HFFc6 (cell line): ENCODE measurements around the gene DSE. TPM values are rescaled to one million over a fixed set of nuclear protein-coding genes. Genes with fewer than 3 reads are reported as not detected.

Experiments used
- DNase-seq: peaks from one replicate; pipeline ENCODE4 v3.0.0-alpha.2; 2018
- H3K27ac Mint-ChIP-seq: 2 replicates; pipeline ENCODE4 v1.8.0; 2020; ENCODE audit warnings: mild to moderate bottlenecking, mixed read lengths
- H3K27me3 Mint-ChIP-seq: 2 replicates; pipeline ENCODE4 v1.8.0; 2021; ENCODE audit warnings: mild to moderate bottlenecking, moderate library complexity, mixed read lengths; ENCODE audit not compliant: insufficient read depth
- H3K36me3 Mint-ChIP-seq: 2 replicates; pipeline ENCODE4 v1.8.0; 2021; ENCODE audit warnings: low read depth, mixed read lengths
- H3K4me1 Mint-ChIP-seq: 2 replicates; pipeline ENCODE4 v1.8.0; 2020; ENCODE audit warnings: low read depth, mixed read lengths
- H3K4me3 Mint-ChIP-seq: 2 replicates; pipeline ENCODE4 v1.8.0; 2020; ENCODE audit warnings: mild to moderate bottlenecking, moderate library complexity, mixed read lengths
- H3K9me3 Mint-ChIP-seq: 2 replicates; pipeline ENCODE4 v1.8.0; 2020; ENCODE audit warnings: mild to moderate bottlenecking, mixed read lengths
- total RNA-seq, 6 experiments: library from RNA; stranded (reverse); fragmentation: NEBNext Ultra II Directional; extraction: Animal tissue kit (Norgen Biotek cat#: 25700); gene quantifications; 2 replicates in 1 of 6; 3 replicates in 5 of 6; pipeline ENCODE4 v1.2.3, GENCODE V29; 2021
- TF ChIP-seq, protein P1 (sequence below): fragments of 200-600 bp; sonication (generic); IDR thresholded peaks from 2 replicates; pipeline ENCODE4 v1.5.0; 2021; ENCODE audit warnings: antibody characterized with exemption, mild to moderate bottlenecking

DSE gene
- total RNA-seq, 6 experiments from 2014 or later = 86.7 to 110 (median 94.9) TPM

- Mint-ChIP-seq H3K4me3 (no peak overlapping the region; the same call in 1 of the 2 replicates), H3K36me3 (no peaks in the 10 kb centered on the region), H3K27ac (no peak overlapping the region), H3K4me1 (peaks cover 15% of the 10 kb centered on the region), H3K9me3 (no peaks in the 10 kb centered on the region), H3K27me3 (peaks cover 5% of the 10 kb centered on the region; the same call in 1 of the 2 replicates)
- TF ChIP-seq, protein P1, sequence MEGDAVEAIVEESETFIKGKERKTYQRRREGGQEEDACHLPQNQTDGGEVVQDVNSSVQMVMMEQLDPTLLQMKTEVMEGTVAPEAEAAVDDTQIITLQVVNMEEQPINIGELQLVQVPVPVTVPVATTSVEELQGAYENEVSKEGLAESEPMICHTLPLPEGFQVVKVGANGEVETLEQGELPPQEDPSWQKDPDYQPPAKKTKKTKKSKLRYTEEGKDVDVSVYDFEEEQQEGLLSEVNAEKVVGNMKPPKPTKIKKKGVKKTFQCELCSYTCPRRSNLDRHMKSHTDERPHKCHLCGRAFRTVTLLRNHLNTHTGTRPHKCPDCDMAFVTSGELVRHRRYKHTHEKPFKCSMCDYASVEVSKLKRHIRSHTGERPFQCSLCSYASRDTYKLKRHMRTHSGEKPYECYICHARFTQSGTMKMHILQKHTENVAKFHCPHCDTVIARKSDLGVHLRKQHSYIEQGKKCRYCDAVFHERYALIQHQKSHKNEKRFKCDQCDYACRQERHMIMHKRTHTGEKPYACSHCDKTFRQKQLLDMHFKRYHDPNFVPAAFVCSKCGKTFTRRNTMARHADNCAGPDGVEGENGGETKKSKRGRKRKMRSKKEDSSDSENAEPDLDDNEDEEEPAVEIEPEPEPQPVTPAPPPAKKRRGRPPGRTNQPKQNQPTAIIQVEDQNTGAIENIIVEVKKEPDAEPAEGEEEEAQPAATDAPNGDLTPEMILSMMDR = no peak
- no peak for DNase-seq
These were observed 92.6 kb downstream of the DSE start for GRCh38 chr6:116463301-116463700.

- TF ChIP-seq, protein P1 = no peak
- DNase-seq = no peak
- H3K27ac Mint-ChIP-seq = no peak overlapping the region
- peaks cover 5% of the 10 kb centered on the region for H3K27me3 Mint-ChIP-seq
- H3K4me3 Mint-ChIP-seq = no peak overlapping the region
- H3K9me3 Mint-ChIP-seq = no peaks in the 10 kb centered on the region
- peaks cover 15% of the 10 kb centered on the region for H3K4me1 Mint-ChIP-seq
- H3K36me3 Mint-ChIP-seq = no peaks in the 10 kb centered on the region; the same call in 1 of the 2 replicates
These were observed 94.5 kb downstream of the DSE start for GRCh38 chr6:116465246-116465645.

GRCh38 chr6:116467096-116467495 lies 96.3 kb downstream of the DSE start:
- Mint-ChIP-seq H3K4me1 (peaks cover 6% of the 10 kb centered on the region; the same call in 1 of the 2 replicates), H3K9me3 (no peaks in the 10 kb centered on the region), H3K36me3 (no peaks in the 10 kb centered on the region; the same call in 1 of the 2 replicates), H3K27ac (no peak overlapping the region), H3K4me3 (no peak overlapping the region), H3K27me3 (peaks cover 5% of the 10 kb centered on the region)
- DNase-seq = no peak
- TF ChIP-seq, protein P1 = no peak

DNA sequence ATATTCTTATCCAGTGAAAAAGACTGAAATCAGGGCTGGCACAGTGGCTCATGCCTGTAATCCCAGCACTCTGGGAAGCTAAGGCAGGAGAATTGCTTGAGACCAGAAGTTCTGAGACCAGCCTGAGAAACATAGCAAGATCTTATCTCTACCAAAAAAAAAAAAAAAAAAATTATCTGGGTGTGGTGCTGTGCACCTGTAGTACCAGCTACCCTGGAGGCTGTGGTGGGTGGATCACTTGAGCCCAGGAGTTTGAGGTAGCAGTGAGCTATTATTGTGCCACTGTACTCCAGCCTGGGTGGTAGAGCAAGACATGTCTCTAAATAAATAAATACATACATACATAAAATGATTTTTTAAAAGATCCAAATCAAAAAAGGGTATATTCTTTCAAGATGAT lies 96.8 kb downstream of the DSE start:
- Mint-ChIP-seq H3K36me3 (no peaks in the 10 kb centered on the region; the same call in 1 of the 2 replicates), H3K4me1 (peaks cover 8% of the 10 kb centered on the region), H3K9me3 (no peaks in the 10 kb centered on the region), H3K4me3 (no peak overlapping the region), H3K27me3 (peaks cover 5% of the 10 kb centered on the region), H3K27ac (no peak overlapping the region)
- TF ChIP-seq, protein P1 = no peak
- no peak for DNase-seq

- Mint-ChIP-seq H3K4me3 (no peak overlapping the region), H3K27ac (no peak overlapping the region), H3K27me3 (peaks cover 5% of the 10 kb centered on the region), H3K9me3 (no peaks in the 10 kb centered on the region), H3K36me3 (no peaks in the 10 kb centered on the region; the same call in 1 of the 2 replicates), H3K4me1 (peaks cover 8% of the 10 kb centered on the region)
- DNase-seq = no peak
- TF ChIP-seq, protein P1 = no peak
These were observed 97.5 kb downstream of the DSE start for GRCh38 chr6:116468293-116468692.

- H3K4me3 Mint-ChIP-seq = no peak overlapping the region
- no peaks in the 10 kb centered on the region; the same call in 1 of the 2 replicates for H3K36me3 Mint-ChIP-seq
- H3K4me1 Mint-ChIP-seq = peaks cover 24% of the 10 kb centered on the region
- TF ChIP-seq, protein P1 = no peak
- no peaks in the 10 kb centered on the region for H3K9me3 Mint-ChIP-seq
- H3K27ac Mint-ChIP-seq = no peak overlapping the region
- no peak for DNase-seq
- H3K27me3 Mint-ChIP-seq = no peaks in the 10 kb centered on the region; the same call in 1 of the 2 replicates
These were observed 100.8 kb downstream of the DSE start for GRCh38 chr6:116471531-116471930.
